CD4-positive, alpha-beta T cell treated with Interleukin-6 for 4 hours (primary cell): ENCODE results near the gene ITSN2.
A peak's percentile ranks its signal among the peaks of the same experiment; 100 is the strongest.
"Not testable (repeated sequence)": the region's sequence is repeated elsewhere in the genome, so short reads cannot be mapped to it uniquely, and the experiment has no call there.

Experiments
- DNase-seq: peaks from one replicate; pipeline ENCODE4 v3.0.0-alpha.2; 2020; ENCODE audit warnings: mixed read lengths

ITSN2 gene

DNA sequence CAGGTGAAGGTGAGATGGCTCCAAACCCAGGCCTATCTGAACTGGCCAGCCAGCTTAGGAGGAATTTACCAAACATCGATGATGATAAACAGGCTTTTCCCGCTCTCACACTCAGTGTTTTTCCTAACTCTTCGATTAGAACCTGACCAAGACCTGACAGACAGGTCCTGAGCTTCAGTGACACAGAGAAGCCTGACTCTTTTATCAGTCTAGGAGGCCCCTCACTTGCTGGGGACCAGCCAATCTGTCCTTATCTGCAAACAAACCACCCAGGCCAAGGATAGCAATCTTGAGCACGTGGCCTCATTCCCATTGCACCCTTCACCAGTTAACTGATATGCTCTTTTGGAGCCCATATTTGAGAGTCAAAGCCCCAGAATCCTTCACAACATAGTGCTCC, 1.9 kb upstream of the ITSN2 start:
- DNase-seq = no peak

DNA sequence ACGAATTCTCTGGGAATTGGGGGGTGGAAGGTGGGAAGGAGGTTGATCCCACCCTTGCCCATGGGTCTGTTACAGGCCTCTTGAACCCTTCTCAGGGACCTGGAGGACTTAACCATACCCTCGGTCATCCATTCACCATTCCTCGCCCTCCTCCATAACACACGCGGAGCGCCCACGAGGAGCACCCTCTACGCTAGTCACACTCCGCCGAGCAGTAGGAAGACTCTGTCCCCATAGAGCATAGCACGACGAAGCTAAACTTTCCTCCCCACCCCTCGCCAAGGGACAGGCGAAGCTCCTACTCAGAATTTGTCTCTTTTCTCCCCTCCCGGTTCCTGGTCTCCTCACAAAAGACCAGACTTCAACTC, 611 bp upstream of the ITSN2 start:
- peak; percentile 9 for DNase-seq

DNA sequence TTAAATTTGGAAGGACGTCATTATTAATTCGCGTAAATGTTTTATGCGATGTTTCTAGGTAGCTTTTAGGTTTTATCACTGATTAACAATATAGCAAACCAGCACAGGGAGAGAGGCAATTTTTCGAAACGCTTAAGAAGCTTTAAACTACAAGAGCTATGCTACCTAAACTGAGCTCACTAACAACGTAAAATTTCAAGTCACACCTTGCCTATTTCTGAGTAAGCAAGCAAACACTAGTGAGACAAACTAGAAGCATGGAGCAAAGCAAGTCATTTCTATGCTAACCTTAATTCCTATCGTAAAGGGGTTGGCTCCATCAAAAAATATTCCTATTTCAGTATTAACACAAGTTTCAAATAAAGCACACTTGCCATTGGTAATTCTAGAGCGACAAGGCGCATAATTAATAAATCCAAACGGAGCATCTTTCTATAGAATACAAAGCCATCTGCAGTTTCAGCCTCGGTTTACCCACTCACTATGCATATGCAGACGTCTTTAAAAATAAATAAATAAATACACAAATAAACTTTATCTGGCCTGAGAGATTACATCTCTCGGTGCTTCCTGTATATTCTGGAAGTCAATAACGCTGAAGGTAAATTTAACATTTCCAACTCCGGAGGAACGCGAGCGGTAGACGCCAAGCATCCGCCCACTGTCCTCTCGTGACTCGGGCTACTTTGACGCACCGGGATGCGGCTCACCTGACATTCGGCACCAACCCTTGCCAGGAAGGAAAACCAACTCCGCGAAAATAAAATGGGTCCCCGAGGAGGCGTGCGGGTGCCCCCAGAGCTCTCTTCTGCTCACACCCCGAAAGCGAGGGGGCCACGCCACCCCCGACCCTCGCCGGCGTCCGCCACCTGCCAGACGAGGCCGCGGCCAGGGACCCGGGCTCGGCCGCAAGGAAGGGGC, 947 bp downstream of the ITSN2 start:
- peak; percentile 60 for DNase-seq

DNA sequence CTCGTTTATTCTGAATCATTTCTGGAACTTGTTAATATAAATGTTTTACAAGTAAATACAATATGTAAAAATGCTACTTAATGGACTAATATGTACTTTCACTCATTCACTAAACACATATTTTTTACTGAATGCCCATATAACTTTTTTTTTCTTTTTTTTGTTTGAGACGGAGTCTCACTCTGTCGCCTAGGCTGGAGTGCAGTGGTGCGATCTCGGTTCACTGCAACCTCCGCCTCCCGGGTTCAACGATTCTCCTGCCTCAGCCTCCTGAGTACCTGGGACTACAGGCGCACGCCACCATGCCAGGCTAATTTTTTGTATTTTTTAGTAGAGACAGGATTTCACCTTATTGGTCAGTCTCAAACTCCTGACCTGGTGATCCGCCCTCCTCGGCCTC, 2.6 kb downstream of the ITSN2 start:
- DNase-seq = not testable (repeated sequence)

DNA sequence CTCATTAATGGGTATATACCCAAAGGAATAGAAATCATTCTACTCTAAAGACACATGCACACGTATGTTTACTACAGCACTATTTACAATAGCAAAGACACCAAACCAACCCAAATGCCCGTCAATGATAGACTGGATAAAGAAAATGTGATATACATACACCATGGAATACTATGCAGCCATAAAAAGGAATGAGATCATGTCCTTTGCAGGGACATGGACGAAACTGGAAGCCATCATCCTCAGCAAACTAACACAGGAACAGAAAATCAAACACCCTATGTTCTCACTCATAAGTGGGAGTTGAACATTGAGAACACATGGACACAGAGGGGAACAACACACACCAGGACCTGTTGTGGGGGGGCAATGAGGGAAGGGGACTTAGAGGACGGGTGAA, 3.2 kb downstream of the ITSN2 start:
- not testable (repeated sequence) for DNase-seq

DNA sequence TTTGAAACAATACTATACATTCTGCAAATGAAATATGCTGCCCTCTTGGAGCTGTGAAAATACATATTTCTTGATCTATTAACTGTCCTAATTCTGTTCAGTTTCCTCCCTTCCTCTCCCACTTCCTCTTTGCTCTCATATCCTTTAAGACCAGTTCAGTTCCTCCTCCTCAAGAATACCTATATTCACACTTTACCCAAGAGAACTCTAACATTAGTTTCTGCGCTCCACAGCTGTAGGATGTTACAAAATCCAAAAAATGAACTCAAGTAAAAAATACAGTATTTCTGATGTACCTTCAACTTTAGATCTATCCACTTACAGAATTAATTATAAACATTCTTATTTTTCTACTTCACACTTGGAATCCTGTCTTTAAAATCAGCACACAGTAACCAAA, 5.4 kb downstream of the ITSN2 start:
- DNase-seq = no peak

DNA sequence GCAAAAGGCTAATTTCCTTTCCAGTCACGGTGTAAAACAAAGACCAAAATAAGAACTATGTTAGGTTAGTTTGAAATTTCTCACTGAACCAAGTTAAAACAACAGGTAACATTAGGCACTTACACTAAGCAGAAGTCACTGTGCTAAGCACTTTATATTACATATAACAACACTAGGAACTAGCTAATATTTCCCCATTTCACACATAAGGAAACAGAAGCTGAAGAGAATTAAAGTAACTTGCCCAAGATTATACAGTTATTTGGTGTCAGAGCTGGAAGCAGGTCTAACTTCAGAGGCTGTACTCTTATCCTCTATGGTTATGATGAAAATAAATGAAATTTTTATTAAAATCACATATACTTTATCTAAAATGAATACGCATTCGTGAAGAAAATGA, 5.9 kb downstream of the ITSN2 start:
- DNase-seq = no peak

DNA sequence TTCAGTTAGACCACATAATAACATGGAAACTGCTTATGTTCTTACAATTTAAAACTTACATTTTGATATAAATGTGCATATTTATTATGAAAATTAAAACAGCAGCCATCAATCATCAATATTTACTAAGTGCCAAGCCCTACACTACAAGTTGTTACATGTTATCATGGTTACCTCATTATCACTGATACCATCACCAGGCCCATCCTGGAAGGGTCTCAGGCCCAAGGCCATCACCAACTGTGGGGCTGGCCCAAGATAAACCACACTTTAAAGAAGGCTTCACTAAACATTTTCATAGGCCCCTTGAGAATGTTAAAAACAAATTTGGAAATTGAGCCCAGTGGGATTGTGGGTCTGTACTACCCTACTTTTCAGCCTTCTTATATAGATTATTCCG, 6.4 kb downstream of the ITSN2 start:
- no peak for DNase-seq

DNA sequence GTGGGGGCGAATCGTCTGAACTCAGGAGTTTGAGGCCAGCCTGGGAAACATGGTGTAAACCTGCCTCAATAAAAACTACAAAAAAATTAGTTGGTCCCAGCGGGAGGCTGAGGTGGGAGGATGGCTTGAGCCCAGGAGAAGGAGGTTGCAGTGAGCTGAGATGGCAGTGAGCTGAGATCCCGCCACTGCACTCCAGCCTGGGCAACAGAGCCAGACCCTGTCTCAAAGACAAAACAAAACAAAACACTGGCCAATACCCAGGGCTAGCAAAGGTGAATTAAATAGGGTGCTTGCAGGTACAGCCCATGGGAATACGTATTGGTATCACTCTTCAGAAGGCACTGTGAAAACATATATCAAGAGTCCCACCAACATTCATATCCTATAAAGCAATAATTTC, 7.0 kb downstream of the ITSN2 start:
- no peak for DNase-seq

DNA sequence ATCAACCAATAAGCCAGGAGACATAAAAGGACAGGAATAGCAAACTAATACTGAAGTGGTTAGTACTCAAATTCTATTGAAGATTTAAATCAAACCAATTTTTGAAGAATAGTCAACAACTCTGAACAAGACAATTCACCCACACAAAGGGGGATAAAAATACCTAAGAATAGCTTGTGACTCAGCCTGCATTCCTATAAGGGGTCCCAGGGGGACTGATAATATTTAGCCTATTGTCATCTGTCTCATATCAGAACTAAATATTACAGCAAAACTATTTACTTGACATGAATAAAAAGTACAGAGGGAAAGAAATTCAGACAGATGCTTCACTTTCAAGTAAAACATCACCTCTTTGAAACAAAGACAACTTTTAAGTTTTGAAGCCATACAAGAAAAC, 7.7 kb downstream of the ITSN2 start:
- DNase-seq = no peak

DNA sequence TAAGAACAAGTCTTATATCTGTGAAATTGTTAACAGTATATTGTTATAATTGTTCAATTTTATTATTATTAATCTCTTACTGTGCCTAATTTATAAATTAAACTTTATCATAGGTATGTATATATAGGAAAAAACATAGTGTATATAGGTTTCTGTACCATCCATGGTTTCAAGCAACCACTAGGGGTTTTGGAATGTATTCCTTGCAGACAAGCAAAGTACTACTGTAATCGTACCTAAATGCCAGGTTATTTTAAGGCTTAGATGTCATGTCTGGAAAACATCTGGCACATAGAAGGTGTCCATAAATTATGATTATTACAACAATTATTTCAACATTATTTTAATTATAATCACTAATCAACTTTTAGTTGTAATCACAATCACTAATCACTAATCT, 8.4 kb downstream of the ITSN2 start:
- no peak for DNase-seq

DNA sequence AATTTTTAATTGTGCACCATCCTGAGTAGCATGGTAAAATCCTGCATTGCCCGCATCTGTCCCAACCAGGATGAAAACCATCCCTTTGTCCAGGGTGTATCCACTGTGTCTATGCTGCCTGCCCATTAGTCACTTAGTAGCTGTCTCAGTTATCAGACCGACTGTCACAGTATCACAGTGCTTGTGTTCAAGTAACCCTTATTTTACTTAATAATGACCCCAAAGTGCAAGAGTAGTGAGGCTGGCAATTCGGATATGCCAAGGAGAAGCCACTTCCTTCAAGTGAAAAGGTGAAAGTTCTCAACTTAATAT, 8.8 kb downstream of the ITSN2 start:
- no peak for DNase-seq

DNA sequence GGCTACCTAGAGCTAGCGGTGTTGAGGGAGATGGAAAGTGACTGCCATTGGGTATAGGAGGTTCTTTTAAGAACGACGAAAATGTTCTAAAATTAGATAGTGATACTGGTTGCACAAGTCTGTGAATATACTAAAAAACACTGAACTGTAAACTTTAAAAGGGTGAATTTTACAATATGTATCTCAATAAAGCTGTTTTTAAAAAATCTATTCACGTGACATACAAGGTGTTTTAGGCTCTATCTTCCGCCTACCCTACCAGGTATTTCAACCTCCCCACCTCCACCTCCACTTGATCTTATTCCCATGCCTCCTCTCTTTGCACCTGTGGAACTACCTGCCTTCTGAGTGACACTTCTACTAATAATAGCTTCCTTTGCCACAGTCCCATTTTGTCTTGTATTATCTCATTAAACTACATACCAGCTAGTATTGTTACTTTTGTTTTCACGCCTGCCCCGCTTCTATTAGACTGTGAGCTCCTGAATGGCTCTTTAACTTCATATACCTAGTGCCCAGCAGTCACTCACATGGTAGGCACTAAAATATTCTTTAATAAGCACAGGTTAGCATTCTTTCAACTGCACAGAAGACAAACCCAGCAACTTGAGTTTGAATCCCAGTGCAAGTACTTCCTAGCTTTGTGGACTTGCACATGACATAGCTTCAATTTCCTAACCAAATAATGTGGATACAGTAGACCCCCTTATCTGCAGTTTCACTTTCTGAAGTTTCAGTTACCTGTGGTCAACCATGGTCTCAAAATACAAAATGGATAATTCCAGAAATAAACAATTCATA, 9.3 kb downstream of the ITSN2 start:
- no peak for DNase-seq

DNA sequence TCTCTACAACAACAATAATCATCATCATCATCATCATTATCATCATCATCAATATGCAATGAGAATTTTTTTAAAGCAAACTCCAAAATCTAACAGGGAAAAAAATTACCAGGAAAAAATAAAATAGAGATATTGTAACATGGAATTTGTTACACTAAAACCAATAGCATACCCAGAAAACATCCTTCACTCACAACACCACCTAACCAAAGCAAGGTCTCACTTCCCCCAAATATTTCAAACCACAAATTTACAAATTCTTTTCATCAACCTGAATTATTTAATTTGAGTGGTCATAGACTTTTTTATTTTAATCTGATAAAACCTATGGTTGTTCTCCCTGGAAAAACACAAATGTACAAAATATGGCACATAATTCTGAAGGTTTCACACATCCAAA, 11.2 kb downstream of the ITSN2 start:
- no peak for DNase-seq

DNA sequence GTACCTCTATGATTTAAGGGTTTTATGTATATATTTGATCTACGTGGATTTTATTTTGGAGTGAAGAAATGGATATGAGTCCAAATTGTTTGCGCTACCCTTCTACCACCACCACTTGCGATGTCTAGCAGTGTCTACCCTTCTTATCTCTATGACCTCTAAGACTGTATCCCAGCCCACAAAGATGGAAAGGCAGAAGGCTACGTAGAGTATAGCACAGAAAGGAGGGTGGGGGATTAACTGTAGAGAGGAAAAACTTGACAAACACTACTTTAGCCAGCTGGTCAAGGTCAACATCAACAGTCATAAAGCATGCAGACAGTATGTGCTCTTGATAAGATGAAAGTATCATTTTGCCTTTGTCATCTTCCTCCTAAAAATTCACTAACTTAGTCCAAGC, 14.4 kb downstream of the ITSN2 start:
- DNase-seq = no peak

DNA sequence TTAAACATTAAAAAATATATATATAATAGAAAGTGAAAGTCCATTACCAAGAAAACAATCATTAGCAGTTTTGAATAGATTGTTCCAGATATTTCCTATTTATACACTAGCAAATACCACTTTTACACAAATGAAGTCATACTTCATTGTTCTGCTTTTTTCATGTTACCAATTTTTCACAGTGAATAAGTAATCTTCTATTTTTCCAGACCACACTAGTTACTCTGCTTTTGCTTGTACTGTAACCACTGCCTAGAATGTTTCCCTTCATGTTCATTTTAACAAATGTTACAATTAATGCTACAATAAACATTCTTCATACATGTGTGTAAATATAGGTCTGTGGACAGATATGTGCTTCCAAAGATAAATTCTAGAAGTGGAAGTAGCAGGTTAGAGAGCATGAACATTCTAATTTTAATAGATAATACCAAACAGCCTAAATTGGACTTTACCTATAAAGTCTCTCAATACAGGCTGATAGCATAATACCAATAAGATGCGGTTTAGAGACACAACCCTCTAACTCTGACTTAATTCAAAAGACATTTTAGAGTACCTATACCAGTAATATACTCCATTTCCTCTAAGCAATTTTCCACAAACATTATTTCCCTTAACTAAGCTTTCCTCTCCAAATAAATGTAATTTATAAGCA, 17.0 kb downstream of the ITSN2 start:
- no peak for DNase-seq

DNA sequence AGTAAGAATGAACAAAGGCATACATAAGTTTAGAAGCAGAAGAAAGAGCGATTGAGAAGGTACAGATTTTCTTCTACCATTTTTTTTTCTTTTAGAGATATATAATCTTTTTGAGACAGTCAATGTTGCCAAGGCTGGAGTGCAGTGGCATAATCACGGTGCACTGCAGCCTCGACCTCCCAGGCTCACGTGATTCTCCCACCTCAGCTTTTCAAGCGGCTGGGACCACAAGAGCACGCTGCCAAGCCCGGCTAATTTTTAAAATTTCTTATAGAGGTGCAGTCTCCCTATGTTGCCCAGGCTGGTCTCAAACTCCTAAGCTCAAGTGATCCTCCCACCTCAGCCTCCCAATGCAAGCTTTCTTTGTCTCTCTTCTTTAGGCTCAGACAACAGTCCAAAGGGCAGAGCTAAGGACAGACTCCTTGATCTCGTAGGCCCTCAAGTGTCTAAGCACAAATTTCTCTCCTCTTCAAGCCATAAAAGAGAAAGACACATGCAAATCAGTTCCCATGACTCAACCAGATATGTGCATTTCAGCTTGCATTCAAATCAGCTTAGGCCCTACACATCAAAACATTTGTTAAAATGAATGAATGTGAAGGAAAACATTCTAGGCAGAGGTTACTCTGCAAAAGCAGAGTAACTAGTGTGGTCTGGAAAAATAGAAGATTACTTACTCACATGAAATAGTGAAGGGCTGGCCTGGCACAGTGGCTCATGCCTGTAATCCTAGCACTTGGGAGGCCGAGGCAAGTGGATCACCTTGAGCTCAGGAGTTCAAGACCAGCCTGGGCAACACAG, 18.0 kb downstream of the ITSN2 start:
- no peak for DNase-seq

DNA sequence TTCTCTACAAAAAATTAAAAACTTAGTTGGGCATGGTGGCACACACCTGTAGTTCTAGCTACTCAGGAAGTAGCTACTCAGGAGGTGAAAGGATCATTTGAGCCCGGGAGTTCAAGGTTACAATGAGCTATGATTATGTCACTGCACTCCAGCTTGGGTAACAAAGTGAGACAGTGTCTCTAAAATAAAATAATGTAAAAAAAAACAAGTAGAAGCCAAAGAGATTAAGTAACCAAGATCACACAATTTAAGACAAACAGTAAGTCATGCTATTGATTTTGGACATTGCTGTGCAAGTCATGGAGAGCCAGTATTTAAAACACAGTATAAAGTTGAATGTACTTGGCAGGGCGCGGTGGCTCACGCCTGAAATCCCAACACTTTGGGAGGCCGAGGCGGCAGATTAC, 20.5 kb downstream of the ITSN2 start:
- no peak for DNase-seq

DNA sequence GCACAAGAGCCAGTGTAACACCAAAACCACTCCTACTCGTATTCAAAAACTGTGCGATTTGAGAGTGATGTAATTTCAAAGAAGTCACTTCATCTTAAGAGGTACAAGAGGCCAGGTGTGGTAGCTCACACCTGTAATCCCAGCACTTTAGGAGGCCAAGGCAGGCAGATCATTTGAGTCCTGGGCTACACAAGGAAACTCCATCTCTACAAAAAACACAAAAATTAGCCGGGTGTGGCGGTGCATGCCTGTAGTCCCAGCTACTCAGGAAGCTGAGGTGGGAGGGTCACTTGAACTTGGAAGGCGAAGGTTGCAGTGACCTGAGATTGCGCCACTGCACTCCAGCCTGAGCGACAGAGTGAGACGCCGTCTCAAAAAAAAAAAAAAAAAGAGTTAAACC, 21.2 kb downstream of the ITSN2 start:
- DNase-seq = not testable (repeated sequence)

DNA sequence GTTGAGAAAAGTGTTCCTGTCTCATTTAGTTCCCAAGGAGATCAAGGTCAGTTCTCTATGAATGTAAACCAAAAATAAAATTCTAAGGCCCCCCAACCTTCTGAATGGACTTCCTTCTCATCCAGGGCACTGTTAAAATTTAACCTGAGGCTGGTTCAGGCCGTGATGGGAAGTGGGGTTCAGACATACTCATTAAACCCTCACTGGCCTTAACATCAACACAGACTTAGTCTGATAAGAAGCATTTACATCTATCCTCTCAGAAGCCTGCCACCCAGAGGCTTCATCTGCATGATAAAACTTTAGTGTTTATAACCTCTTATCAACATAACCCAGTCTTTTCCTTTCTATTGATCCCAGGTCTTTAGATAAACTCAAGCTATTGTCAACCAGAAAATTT, 22.4 kb downstream of the ITSN2 start:
- no peak for DNase-seq

DNA sequence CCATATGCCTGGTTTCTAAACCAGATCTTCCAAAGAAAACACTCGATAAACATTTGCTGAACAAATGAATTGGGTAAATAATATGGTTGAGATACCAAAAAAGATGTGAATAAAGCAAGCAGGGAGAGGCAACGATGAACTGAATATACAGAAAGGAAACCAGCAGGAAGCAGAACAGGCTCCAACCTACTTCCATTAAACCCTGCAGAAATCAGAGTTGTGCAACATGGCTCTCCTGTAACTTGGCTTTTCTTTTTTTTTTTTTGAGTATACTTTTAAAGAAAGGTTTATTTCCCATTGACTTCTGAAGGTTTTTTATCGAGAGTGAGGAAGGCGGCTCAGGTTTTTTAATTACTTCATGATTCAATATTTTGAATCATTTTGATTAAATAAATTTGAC, 23.5 kb downstream of the ITSN2 start:
- DNase-seq = no peak

DNA sequence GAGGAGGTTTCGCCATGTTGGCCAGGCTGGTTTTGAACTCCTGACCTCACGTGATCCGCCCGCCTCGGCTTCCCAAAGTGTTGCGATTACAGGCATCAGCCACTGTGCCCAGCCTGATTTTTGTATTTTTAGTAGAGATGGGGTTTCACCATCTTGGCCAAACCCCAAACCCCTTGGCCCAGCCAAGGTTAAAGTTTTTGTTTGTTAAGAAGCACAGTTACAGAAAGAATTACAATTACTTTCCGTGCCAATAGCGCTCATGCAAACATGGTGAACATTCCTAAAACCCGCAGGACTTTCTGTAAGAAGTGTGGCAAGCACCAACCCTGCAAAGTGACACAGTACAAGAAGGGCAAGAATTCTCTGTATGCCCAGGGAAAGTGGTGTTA, 26.1 kb downstream of the ITSN2 start:
- no peak for DNase-seq
